HEK293 (cell line): Measurements from ENCODE around the gene CFP.

Source experiments
- CTCF ChIA-PET: fragments of 350-600 bp; formaldehyde crosslinking; extraction: SDS; loops from one replicate; lab custom pipeline; 2021; ENCODE audit warnings: antibody characterized with exemption; lab: Yijun Ruan, JAX
- POLR2A ChIA-PET: fragments of 300-600 bp; formaldehyde crosslinking; extraction: SDS; loops from one replicate; lab custom pipeline; 2020; ENCODE audit warnings: antibody characterized with exemption, inconsistent platforms; lab: Yijun Ruan, JAX
- H3K27ac ChIP-seq: fragments of 200-500 bp; sonication (Bioruptor generic); 2 replicates; pipeline ENCODE4 v1.5.1; 2014; ENCODE audit warnings: low read depth, low read length, control low read depth, inconsistent platforms; ENCODE audit errors: extremely low read depth
- H3K36me3 ChIP-seq, 2 experiments: fragments of 200-500 bp in 1 of 2; sonication (Bioruptor generic) in 1 of 2; 1 replicate in 1 of 2; 2 replicates in 1 of 2; pipeline ENCODE4 v1.5.1; 2014 to 2017; ENCODE audit warnings: inconsistent platforms in 2 of 2, low read length in 2 of 2; ENCODE audit not compliant: control insufficient read depth in 2 of 2, insufficient read depth in 1 of 2
- H3K4me1 ChIP-seq: fragments of 200-500 bp; sonication (Bioruptor generic); 2 replicates; pipeline ENCODE4 v1.5.1; 2014; ENCODE audit warnings: mild to moderate bottlenecking, low read length, inconsistent platforms; ENCODE audit not compliant: control insufficient read depth, insufficient read depth
- H3K4me3 ChIP-seq: 2 replicates; pipeline ENCODE4 v1.5.1; 2011; ENCODE audit warnings: low read depth, mild to moderate bottlenecking, control low read depth, low read length, moderate library complexity
- H3K9me3 ChIP-seq: fragments of 200-500 bp; sonication (Bioruptor generic); 2 replicates; pipeline ENCODE4 v1.5.1; 2014; ENCODE audit warnings: low read depth, low read length, inconsistent platforms; ENCODE audit not compliant: control insufficient read depth, insufficient read depth
- BCL11A ChIP-seq: fragments of 450-650 bp; formaldehyde crosslinking; IDR thresholded peaks from 2 replicates; pipeline ENCODE4 v1.5.1; 2016; ENCODE audit warnings: low read depth, missing biosample characterization, missing genetic modification characterization
- EGR2 ChIP-seq: fragments of 450-650 bp; formaldehyde crosslinking; IDR thresholded peaks from 2 replicates; pipeline ENCODE4 v1.5.1; 2016; ENCODE audit warnings: low read depth, missing biosample characterization, missing genetic modification characterization
- PRDM6 ChIP-seq: fragments of 450-650 bp; formaldehyde crosslinking; IDR thresholded peaks from 2 replicates; pipeline ENCODE4 v1.5.1; 2017; ENCODE audit warnings: missing biosample characterization, missing genetic modification characterization
- SETDB1 ChIP-seq: IDR thresholded peaks from one replicate; pipeline ENCODE4 v1.6.1; 2017; ENCODE audit warnings: mild to moderate bottlenecking, low read length, moderate library complexity, mixed read lengths; ENCODE audit not compliant: insufficient read length
- ZBTB26 ChIP-seq: fragments of 450-650 bp; formaldehyde crosslinking; optimal IDR thresholded peaks from 2 replicates; pipeline ENCODE3; 2016; ENCODE audit warnings: missing biosample characterization, mild to moderate bottlenecking, missing genetic modification characterization
- ZBTB48 ChIP-seq: fragments of 450-650 bp; formaldehyde crosslinking; IDR thresholded peaks from 2 replicates; pipeline ENCODE4 v1.5.1; 2016; ENCODE audit warnings: missing biosample characterization, missing genetic modification characterization
- ZFHX2 ChIP-seq: fragments of 450-650 bp; formaldehyde crosslinking; conservative IDR thresholded peaks from 2 replicates; pipeline ENCODE4 v1.5.1; 2016; ENCODE audit warnings: missing biosample characterization, missing genetic modification characterization
- ZNF112 ChIP-seq: fragments of 450-650 bp; formaldehyde crosslinking; IDR thresholded peaks from 2 replicates; pipeline ENCODE4 v1.5.0; 2017; ENCODE audit warnings: missing biosample characterization, missing genetic modification characterization
- ZNF121 ChIP-seq: fragments of 450-650 bp; formaldehyde crosslinking; IDR thresholded peaks from 2 replicates; pipeline ENCODE4 v1.5.1; 2016; ENCODE audit warnings: missing biosample characterization, missing genetic modification characterization
- ZNF132 ChIP-seq: fragments of 450-650 bp; formaldehyde crosslinking; IDR thresholded peaks from 2 replicates; pipeline ENCODE4 v1.5.1; 2017; ENCODE audit warnings: missing biosample characterization, missing genetic modification characterization, borderline replicate concordance
- ZNF239 ChIP-seq: fragments of 450-650 bp; formaldehyde crosslinking; IDR thresholded peaks from 2 replicates; pipeline ENCODE4 v1.5.1; 2016; ENCODE audit warnings: missing biosample characterization, missing genetic modification characterization
- ZNF354C ChIP-seq: fragments of 450-650 bp; formaldehyde crosslinking; IDR thresholded peaks from 2 replicates; pipeline ENCODE4 v1.5.1; 2016; ENCODE audit warnings: missing biosample characterization, missing genetic modification characterization, low read depth, borderline replicate concordance
- ZNF398 ChIP-seq: fragments of 450-650 bp; formaldehyde crosslinking; IDR thresholded peaks from 2 replicates; pipeline ENCODE4 v1.5.1; 2017; ENCODE audit warnings: missing biosample characterization, missing genetic modification characterization
- ZNF510 ChIP-seq: fragments of 450-650 bp; formaldehyde crosslinking; IDR thresholded peaks from 2 replicates; pipeline ENCODE4 v1.5.1; 2018; ENCODE audit warnings: mild to moderate bottlenecking, missing genetic modification characterization, missing biosample characterization; ENCODE audit not compliant: insufficient replicate concordance
- ZNF624 ChIP-seq: fragments of 450-650 bp; formaldehyde crosslinking; IDR thresholded peaks from 2 replicates; pipeline ENCODE4 v1.5.1; 2017; ENCODE audit warnings: missing biosample characterization, missing genetic modification characterization
- ZNF747 ChIP-seq: fragments of 450-650 bp; formaldehyde crosslinking; IDR thresholded peaks from 2 replicates; pipeline ENCODE4 v1.5.1; 2016; ENCODE audit warnings: missing biosample characterization, missing genetic modification characterization
- ZNF776 ChIP-seq: fragments of 450-650 bp; formaldehyde crosslinking; IDR thresholded peaks from 2 replicates; pipeline ENCODE4 v1.5.0; 2017; ENCODE audit warnings: missing biosample characterization, missing genetic modification characterization, borderline replicate concordance
- ZNF830 ChIP-seq: fragments of 450-650 bp; IDR thresholded peaks from 2 replicates; pipeline ENCODE4 v1.5.0; 2018; ENCODE audit warnings: missing biosample characterization, missing genetic modification characterization, low read depth, mild to moderate bottlenecking, moderate library complexity
- ZSCAN16 ChIP-seq: fragments of 450-650 bp; formaldehyde crosslinking; IDR thresholded peaks from 2 replicates; pipeline ENCODE4 v1.5.1; 2016; ENCODE audit warnings: missing biosample characterization, missing genetic modification characterization
- ZSCAN5A ChIP-seq: fragments of 450-650 bp; formaldehyde crosslinking; IDR thresholded peaks from 2 replicates; pipeline ENCODE4 v1.5.1; 2016; ENCODE audit warnings: missing biosample characterization, missing genetic modification characterization

Gene CFP

GRCh38 chrX:47578692-47579091 is 51.0 kb downstream of the CFP start:
- peaks cover 0 to 4% of the 10 kb centered on the region in 2 experiments; a peak in 1 of 3 replicates for H3K36me3 ChIP-seq
- H3K27ac ChIP-seq, result no peak overlapping the region
- ChIA-PET CTCF (no interaction called here), POLR2A (no interaction called here)
- TF ChIP-seq ZNF747 (tag by site-specific recombination) (no peak), SETDB1 (no peak), ZNF132 (tag by site-specific recombination) (no peak), BCL11A (tag by site-specific recombination) (no peak), ZBTB26 (no peak), ZNF239 (tag by site-specific recombination) (no peak), ZNF354C (tag by site-specific recombination) (no peak), ZNF776 (tag by site-specific recombination) (no peak), ZNF510 (no peak), ZBTB48 (no peak), PRDM6 (tag by site-specific recombination) (no peak), ZNF121 (tag by site-specific recombination) (no peak)
- no peaks in the 10 kb centered on the region for H3K9me3 ChIP-seq
- H3K4me1 ChIP-seq, result no peaks in the 10 kb centered on the region; the same call in 1 of the 2 replicates
- no peak overlapping the region for H3K4me3 ChIP-seq

GRCh38 chrX:47577901-47578300 is 51.8 kb downstream of the CFP start:
- ChIA-PET POLR2A (no interaction called here), CTCF (no interaction called here)
- TF ChIP-seq ZSCAN5A (tag by site-specific recombination), result no peak
- no peak for TF ChIP-seq ZSCAN16 (tag by site-specific recombination)
- no peak for TF ChIP-seq ZNF830 (tag by site-specific recombination)
- no peak for TF ChIP-seq ZNF112
- 0 out of 2 replicates have a peak, but pooled peaks have one; percentile 18 for TF ChIP-seq EGR2
- TF ChIP-seq ZNF398 (tag by site-specific recombination), result no peak
- no peak for TF ChIP-seq ZNF624 (tag by site-specific recombination)
- TF ChIP-seq ZFHX2 (tag by site-specific recombination), result peak; percentile 73
- no peak for TF ChIP-seq ZNF747 (tag by site-specific recombination)
- no peaks in the 10 kb centered on the region for H3K9me3 ChIP-seq
- no peaks in the 10 kb centered on the region for H3K36me3 ChIP-seq
- no peak overlapping the region for H3K27ac ChIP-seq
- H3K4me1 ChIP-seq, result no peaks in the 10 kb centered on the region
- H3K4me3 ChIP-seq, result no peak overlapping the region
